ENCODE data around the gene DHX57.

DHX57 gene

GRCh38 chr2:38747819-38748218 lies 127.9 kb downstream of the DHX57 start:
- TF ChIP-seq CTCF (IDR thresholded peaks at IDR 0.05): no peak
- Histone ChIP-seq H3K27me3 (no peaks in the 10 kb centered on the region), H3K9me3 (no peaks in the 10 kb centered on the region), H3K4me3 (no peak overlapping the region), H3K36me3 (peaks cover 50 to 68% (median 64%) of the 10 kb centered on the region in 3 donors), H3K4me1 (peaks cover 0 to 56% (median 23%) of the 10 kb centered on the region in 4 donors), H3K27ac (peak overlapping the region in 1 of 2 donors; percentile 14)
- DNase-seq: no peak
- intact Hi-C loops (cut with DNase I; ENCODE audit: low total_unique reads): loop anchor here (10.0 kb wide), 1 partner anchor 423 kb away; no protein-coding TSS in a partner anchor

All from tibial artery (tissue), 4 donors.